C4-2B (cell line): Measurements from ENCODE around the gene WDR59.
"Not testable (repeated sequence)": the region's sequence is repeated elsewhere in the genome, so short reads cannot be mapped to it uniquely, and the experiment has no call there.

ENCODE experiments used
- H3K27ac ChIP-seq: fragments of 450-650 bp; 2 replicates; pipeline ENCODE4 v1.5.1; 2017
- CTCF ChIP-seq: fragments of 450-650 bp; conservative IDR thresholded peaks from 2 replicates; pipeline ENCODE4 v1.5.1; 2017; ENCODE audit warnings: mild to moderate bottlenecking
- ZFX ChIP-seq: fragments of 450-650 bp; IDR thresholded peaks from 2 replicates; pipeline ENCODE4 v1.6.1; 2017

The WDR59 gene

DNA sequence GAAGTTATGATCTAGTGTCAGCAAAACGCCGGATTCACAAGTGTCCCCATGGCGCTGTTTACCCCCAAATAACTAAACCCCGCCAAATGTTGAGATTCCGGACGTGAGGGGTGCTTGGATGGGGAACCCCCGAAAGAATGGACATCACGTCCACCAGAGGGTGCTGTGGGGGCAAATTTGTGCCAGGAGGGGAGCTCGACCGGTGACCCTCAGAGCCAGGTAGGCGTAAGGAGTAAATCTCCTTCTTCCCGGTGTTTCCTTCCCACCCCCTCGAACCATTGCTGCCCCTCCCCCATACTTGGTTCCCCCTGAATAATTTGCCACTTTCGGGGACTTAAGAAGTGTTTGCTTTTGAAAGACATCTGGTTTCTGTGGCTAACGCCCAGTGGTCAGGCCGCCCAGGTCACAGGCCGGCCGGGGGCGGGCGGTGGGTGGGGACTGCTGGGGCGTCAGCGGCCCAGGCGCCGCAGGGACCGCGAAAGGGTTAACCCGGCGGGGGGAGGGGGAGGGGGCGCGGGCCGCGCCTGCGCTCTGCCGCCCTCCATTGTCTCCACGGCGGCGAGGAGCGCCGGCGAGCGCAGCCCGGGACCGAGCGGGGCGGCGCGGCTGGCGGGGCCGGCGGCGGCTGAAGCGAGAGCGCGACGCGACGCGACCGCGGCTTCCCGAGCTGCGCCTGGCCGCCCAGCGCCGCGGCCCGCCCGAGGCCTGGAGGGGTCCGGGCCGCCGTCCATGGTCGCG, 13.7 kb upstream of the WDR59 start, which contains the start of gene ZNRF1:
Gene ZNRF1, plus strand, starts transcription at position 544 of the 738 bp plus-strand sequence. CDS start 648 bp downstream, outside the sequence.
- H3K27ac ChIP-seq = peak within 1 kb of the TSS; percentile 80

DNA sequence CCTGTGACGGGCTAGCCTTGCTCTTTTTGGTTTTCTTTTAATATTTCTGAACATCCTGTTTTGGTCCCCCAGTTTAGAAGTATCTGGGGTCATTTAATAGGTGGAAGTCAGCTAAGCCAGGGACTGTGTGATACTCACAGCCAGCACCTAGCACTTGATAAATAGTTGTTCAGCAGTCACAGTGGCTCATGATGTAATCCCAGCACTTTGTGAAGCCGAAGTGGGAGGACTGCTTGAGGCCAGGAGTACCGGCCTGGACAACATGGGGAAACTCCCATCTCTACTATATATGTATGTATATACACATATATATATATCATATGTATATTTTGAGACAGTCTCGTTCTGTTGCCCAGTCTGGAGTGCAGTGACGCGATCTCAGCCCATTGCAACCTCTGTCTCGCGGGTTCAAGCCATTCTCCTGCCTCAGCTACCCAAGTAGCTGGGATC, 12.1 kb upstream of the WDR59 start:
- H3K27ac ChIP-seq = no peak overlapping the region
- TF ChIP-seq ZFX = no peak
- no peak for TF ChIP-seq CTCF

More for the DNA sequence above, 13.7 kb upstream of the WDR59 start, which contains the start of gene ZNRF1:
- TF ChIP-seq CTCF = peak; percentile 80
- no peak for TF ChIP-seq ZFX

DNA sequence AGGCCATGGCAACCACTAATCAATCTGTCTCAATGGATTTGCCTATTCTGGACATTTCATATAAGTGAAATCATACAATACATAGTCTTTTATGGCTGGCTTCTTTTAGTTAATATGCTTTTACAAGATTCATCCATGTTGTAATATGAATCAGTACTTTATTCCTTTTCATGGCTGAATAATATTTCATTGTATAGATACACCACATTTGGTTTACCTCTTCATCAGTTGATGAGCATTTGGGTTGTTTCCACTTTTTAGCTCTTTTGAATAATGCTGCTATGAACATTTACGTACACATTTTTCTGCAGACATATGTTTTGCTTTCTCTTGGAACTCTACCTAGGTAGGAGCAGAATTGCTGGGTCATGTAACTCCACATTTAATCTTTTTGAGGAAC, 11.1 kb upstream of the WDR59 start:
- no peak overlapping the region for H3K27ac ChIP-seq
- TF ChIP-seq CTCF (no peak), ZFX (no peak)

GRCh38 chr16:74991593-74992403, 6.9 kb upstream of the WDR59 start:
- peak overlapping the region; percentile 3; the same call in 1 of the 2 replicates for H3K27ac ChIP-seq
- TF ChIP-seq CTCF (no peak), ZFX (no peak)

GRCh38 chr16:74991268-74991592, 6.3 kb upstream of the WDR59 start:
- H3K27ac ChIP-seq = no peak overlapping the region; the same call in 1 of the 2 replicates
- TF ChIP-seq CTCF = no peak
- TF ChIP-seq ZFX = no peak

DNA sequence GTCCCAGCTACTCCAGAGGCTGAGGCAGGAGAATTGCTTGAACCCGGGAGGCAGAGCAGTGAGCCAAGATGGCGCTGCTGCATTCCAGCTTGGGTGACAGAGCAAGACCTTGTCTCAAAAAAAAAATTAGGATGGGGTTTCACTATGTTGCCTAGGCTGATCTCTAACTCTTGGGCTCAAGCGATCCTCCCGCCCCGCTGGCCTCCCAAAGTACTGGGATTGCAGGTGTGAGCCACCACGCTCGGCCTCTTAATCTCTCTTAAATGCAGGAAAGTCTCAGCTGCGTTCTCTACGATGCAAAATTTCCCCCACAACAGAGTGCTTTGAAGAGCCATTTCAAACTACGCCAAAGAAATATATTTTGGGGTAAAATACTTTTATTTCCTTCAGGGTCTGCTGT, 5.9 kb upstream of the WDR59 start:
- TF ChIP-seq ZFX (no peak), CTCF (no peak)
- H3K27ac ChIP-seq = no peak overlapping the region

- H3K27ac ChIP-seq = not testable (repeated sequence)
These were observed 4.9 kb upstream of the WDR59 start for GRCh38 chr16:74989864-74990263.
